Neural progenitor cell (in vitro differentiated cells): ENCODE data around the gene CBFA2T3.

Experiments
- CTCF ChIP-seq: fragments of 200-600 bp; sonication (generic); IDR thresholded peaks from 2 replicates; pipeline ENCODE4 v1.5.1; 2017; ENCODE audit warnings: antibody characterized with exemption, mild to moderate bottlenecking
- EZH2 ChIP-seq: fragments of 200-600 bp; sonication (generic); IDR thresholded peaks from 2 replicates; pipeline ENCODE4 v1.6.1; 2017; ENCODE audit warnings: antibody characterized with exemption, mild to moderate bottlenecking, moderate library complexity
- EZH2phosphoT487 ChIP-seq: fragments of 200-600 bp; sonication (generic); IDR thresholded peaks from 2 replicates; pipeline ENCODE4 v1.6.1; 2017; ENCODE audit warnings: antibody characterized with exemption

- no peak for TF ChIP-seq CTCF
- no peak for TF ChIP-seq EZH2phosphoT487
- no peak for TF ChIP-seq EZH2
These were observed 111.7 kb downstream of the CBFA2T3 start for GRCh38 chr16:88865310-88865709.
